Liver (tissue), 9 donors: ENCODE data around the gene RANBP3. TPM values are rescaled to one million over a fixed set of nuclear protein-coding genes. Genes with fewer than 3 reads are reported as not detected.

Source experiments
- DNase-seq: peaks from one replicate; pipeline ENCODE4 v3.0.0-alpha.2; 2017; ENCODE audit warnings: low spot score
- H3K27ac ChIP-seq, 2 donors: one replicate each; pipeline ENCODE4 v1.7.0; 2013; ENCODE audit warnings: inconsistent platforms in 2 of 2, low read length in 2 of 2, control low read depth in 1 of 2, low read depth in 1 of 2, mild to moderate bottlenecking in 1 of 2
- H3K27me3 ChIP-seq, 4 donors: one replicate each; pipeline versions ENCODE4 v1.6.1 to v1.7.0; 2013; ENCODE audit warnings: low read length in 3 of 4, inconsistent platforms in 1 of 4, mild to moderate bottlenecking in 1 of 4, moderate library complexity in 1 of 4; ENCODE audit not compliant: control insufficient read depth in 4 of 4, insufficient read depth in 4 of 4
- H3K36me3 ChIP-seq, 4 donors: one replicate each; pipeline versions ENCODE4 v1.6.1 to v1.7.0; 2013; ENCODE audit warnings: low read length in 3 of 4, mild to moderate bottlenecking in 3 of 4, low read depth in 1 of 4, moderate library complexity in 1 of 4; ENCODE audit not compliant: control insufficient read depth in 4 of 4, insufficient read depth in 3 of 4
- H3K4me1 ChIP-seq, 4 donors: one replicate each; pipeline versions ENCODE4 v1.6.1 to v1.7.0; 2013; ENCODE audit warnings: low read length in 3 of 4, mild to moderate bottlenecking in 3 of 4, moderate library complexity in 1 of 4; ENCODE audit not compliant: control insufficient read depth in 4 of 4, insufficient read depth in 4 of 4
- H3K4me3 ChIP-seq, 3 donors: one replicate each; pipeline versions ENCODE4 v1.6.1 to v1.7.0; 2013; ENCODE audit warnings: low read length in 3 of 3, control low read depth in 1 of 3, low read depth in 1 of 3, mild to moderate bottlenecking in 1 of 3
- H3K9ac ChIP-seq, 2 donors: one replicate each; pipeline ENCODE4 v1.7.0; 2013; ENCODE audit warnings: low read length in 2 of 2, mild to moderate bottlenecking in 2 of 2, moderate library complexity in 2 of 2, control low read depth in 1 of 2, low read depth in 1 of 2
- H3K9me3 ChIP-seq, 4 donors: one replicate each; pipeline versions ENCODE4 v1.6.1 to v1.7.0; 2013; ENCODE audit warnings: low read length in 3 of 4; ENCODE audit not compliant: control insufficient read depth in 4 of 4
- CTCF ChIP-seq: fragments of 150-350 bp; IDR thresholded peaks from 2 replicates; pipeline ENCODE4 v1.5.1; 2017; ENCODE audit warnings: improper control_type of control experiment, low read depth, low read length; ENCODE audit not compliant: missing input control
- EGR1 ChIP-seq, 2 donors: IDR thresholded peaks; 2 replicates each; pipeline ENCODE4 v1.6.1; 2016 to 2018; ENCODE audit warnings: antibody characterized with exemption in 2 of 2, low read depth in 2 of 2
- FOXA1 ChIP-seq: IDR thresholded peaks from 2 replicates; pipeline ENCODE4 v1.6.1; 2016; ENCODE audit warnings: antibody characterized with exemption
- FOXA2 ChIP-seq: IDR thresholded peaks from 2 replicates; pipeline ENCODE4 v1.6.1; 2016; ENCODE audit warnings: antibody characterized with exemption
- GABPA ChIP-seq, 2 donors: IDR thresholded peaks in 1 of 2; conservative IDR thresholded peaks in 1 of 2; 2 replicates each; pipeline ENCODE4 v1.6.1; 2016; ENCODE audit warnings: antibody characterized with exemption in 2 of 2, mild to moderate bottlenecking in 1 of 2, moderate library complexity in 1 of 2
- HNF4A ChIP-seq, 2 donors: conservative IDR thresholded peaks; 2 replicates each; pipeline ENCODE4 v1.6.1; 2016; ENCODE audit warnings: antibody characterized with exemption in 2 of 2, mild to moderate bottlenecking in 2 of 2
- HNF4G ChIP-seq: IDR thresholded peaks from 2 replicates; pipeline ENCODE4 v1.6.1; 2016; ENCODE audit warnings: antibody characterized with exemption
- JUND ChIP-seq, 2 donors: IDR thresholded peaks; 2 replicates each; pipeline ENCODE4 v1.6.1; 2016; ENCODE audit warnings: antibody characterized with exemption in 2 of 2
- NR2F2 ChIP-seq: IDR thresholded peaks from 2 replicates; pipeline ENCODE4 v1.6.1; 2016; ENCODE audit warnings: antibody characterized with exemption
- SP1 ChIP-seq: IDR thresholded peaks from 2 replicates; pipeline ENCODE4 v1.6.1; 2018; ENCODE audit warnings: antibody characterized with exemption, mild to moderate bottlenecking
- TAF1 ChIP-seq: conservative IDR thresholded peaks from 2 replicates; pipeline ENCODE4 v1.6.1; 2016; ENCODE audit warnings: antibody characterized with exemption, mild to moderate bottlenecking
- YY1 ChIP-seq: IDR thresholded peaks from 2 replicates; pipeline ENCODE4 v1.6.1; 2016; ENCODE audit warnings: antibody characterized with exemption, mild to moderate bottlenecking
- WGBS: extraction: QIAGEN DNeasy Blood & Tissue Kit; methylation state at CpG from one replicate; pipeline ENCODE4 v1.1.7; 2013; 5-methylcytosine and 5-hydroxymethylcytosine counted together
- polyA plus RNA-seq, 2 donors: library from polyadenylated mRNA; stranded (reverse) in 1 of 2; unstranded in 1 of 2; fragments of 200-250 nt in 1 of 2; fragments of >200 nt in 1 of 2; fragmentation: Nextera tagmentation in 1 of 2; extraction: Ambion mirVana in 1 of 2; gene quantifications; one replicate each; pipeline versions ENCODE4 v1.2.1 to v1.2.3, GENCODE V29; 2013 to 2015
- total RNA-seq, 2 donors: library from RNA; depleted of rRNA; stranded (reverse); fragments of >200 nt; gene quantifications; one replicate each; pipeline ENCODE4 v1.2.3, GENCODE V29; 2014
- TF ChIP-seq, protein P1 (sequence below): IDR thresholded peaks from 2 replicates; pipeline ENCODE4 v1.6.1; 2016; ENCODE audit warnings: antibody characterized with exemption
- TF ChIP-seq, protein P2 (sequence below): IDR thresholded peaks from 2 replicates; pipeline ENCODE4 v1.6.1; 2016; ENCODE audit warnings: antibody characterized with exemption, mild to moderate bottlenecking
- TF ChIP-seq, protein P3 (sequence below): IDR thresholded peaks from 2 replicates; pipeline ENCODE4 v1.6.1; 2016; ENCODE audit warnings: antibody characterized with exemption
- donor health status: healthy.
- donor health status: healthy.
- donor health status: healthy.
- donor health status: healthy.
- donor health status: healthy.

Gene RANBP3
- total and polyA plus RNA-seq, 4 donors: 10.0 to 23.3 (median 20.7) TPM

GRCh38 chr19:5978606-5979552 is 939 bp upstream of the RANBP3 start (continued):
- TF ChIP-seq GABPA (IDR thresholded peaks at IDR 0.05 in 1 of 2, conservative IDR thresholded peaks at IDR 0.05 in 1 of 2): no peak
- no peak for TF ChIP-seq FOXA2
- TF ChIP-seq TAF1: no peak
- TF ChIP-seq YY1: no peak
- no peak for TF ChIP-seq NR2F2

- H3K36me3 ChIP-seq: peaks cover 0 to 3% (median 1%) of the 10 kb centered on the region in 4 donors
- peak overlapping the region; percentile 85 to 89 for H3K27ac ChIP-seq
- no peaks in the 10 kb centered on the region for H3K9me3 ChIP-seq
- H3K9ac ChIP-seq: peak overlapping the region; percentile 45 to 90
- peaks cover 6 to 47% (median 29%) of the 10 kb centered on the region in 4 donors for H3K4me1 ChIP-seq
- H3K4me3 ChIP-seq: peak overlapping the region; percentile 79 to 93 (median 80)
- TF ChIP-seq EGR1 (IDR thresholded peaks at IDR 0.05; ENCODE audit: low read depth in 2 of 2): no peak
- no peak for TF ChIP-seq HNF4G
- TF ChIP-seq SP1: no peak
- no peak for TF ChIP-seq CTCF
- TF ChIP-seq, protein P1, sequence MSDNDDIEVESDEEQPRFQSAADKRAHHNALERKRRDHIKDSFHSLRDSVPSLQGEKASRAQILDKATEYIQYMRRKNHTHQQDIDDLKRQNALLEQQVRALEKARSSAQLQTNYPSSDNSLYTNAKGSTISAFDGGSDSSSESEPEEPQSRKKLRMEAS: no peak
- under 1% methylated on average over 43 of the region's 43 CpGs for WGBS
- H3K27me3 ChIP-seq: no peaks in the 10 kb centered on the region
- DNase-seq: no peak
Measured at GRCh38 chr19:5977222-5977784, 637 bp downstream of the RANBP3 start.

- H3K4me1 ChIP-seq: peaks cover 6 to 47% (median 29%) of the 10 kb centered on the region in 4 donors
- H3K9ac ChIP-seq: peak overlapping the region; percentile 45 to 90
- H3K9me3 ChIP-seq: no peaks in the 10 kb centered on the region
- peak overlapping the region in 1 of 2 donors; percentile 89 for H3K27ac ChIP-seq
- DNase-seq: no peak
- H3K27me3 ChIP-seq: no peaks in the 10 kb centered on the region
- TF ChIP-seq FOXA2 (no peak), JUND (IDR thresholded peaks at IDR 0.05) (no peak), SP1 (no peak), HNF4A (conservative IDR thresholded peaks at IDR 0.05) (no peak), EGR1 (IDR thresholded peaks at IDR 0.05; ENCODE audit: low read depth in 2 of 2) (no peak), FOXA1 (no peak), HNF4G (no peak), NR2F2 (no peak)
- TF ChIP-seq, protein P2, sequence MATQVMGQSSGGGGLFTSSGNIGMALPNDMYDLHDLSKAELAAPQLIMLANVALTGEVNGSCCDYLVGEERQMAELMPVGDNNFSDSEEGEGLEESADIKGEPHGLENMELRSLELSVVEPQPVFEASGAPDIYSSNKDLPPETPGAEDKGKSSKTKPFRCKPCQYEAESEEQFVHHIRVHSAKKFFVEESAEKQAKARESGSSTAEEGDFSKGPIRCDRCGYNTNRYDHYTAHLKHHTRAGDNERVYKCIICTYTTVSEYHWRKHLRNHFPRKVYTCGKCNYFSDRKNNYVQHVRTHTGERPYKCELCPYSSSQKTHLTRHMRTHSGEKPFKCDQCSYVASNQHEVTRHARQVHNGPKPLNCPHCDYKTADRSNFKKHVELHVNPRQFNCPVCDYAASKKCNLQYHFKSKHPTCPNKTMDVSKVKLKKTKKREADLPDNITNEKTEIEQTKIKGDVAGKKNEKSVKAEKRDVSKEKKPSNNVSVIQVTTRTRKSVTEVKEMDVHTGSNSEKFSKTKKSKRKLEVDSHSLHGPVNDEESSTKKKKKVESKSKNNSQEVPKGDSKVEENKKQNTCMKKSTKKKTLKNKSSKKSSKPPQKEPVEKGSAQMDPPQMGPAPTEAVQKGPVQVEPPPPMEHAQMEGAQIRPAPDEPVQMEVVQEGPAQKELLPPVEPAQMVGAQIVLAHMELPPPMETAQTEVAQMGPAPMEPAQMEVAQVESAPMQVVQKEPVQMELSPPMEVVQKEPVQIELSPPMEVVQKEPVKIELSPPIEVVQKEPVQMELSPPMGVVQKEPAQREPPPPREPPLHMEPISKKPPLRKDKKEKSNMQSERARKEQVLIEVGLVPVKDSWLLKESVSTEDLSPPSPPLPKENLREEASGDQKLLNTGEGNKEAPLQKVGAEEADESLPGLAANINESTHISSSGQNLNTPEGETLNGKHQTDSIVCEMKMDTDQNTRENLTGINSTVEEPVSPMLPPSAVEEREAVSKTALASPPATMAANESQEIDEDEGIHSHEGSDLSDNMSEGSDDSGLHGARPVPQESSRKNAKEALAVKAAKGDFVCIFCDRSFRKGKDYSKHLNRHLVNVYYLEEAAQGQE: no peak
- TF ChIP-seq, protein P3, sequence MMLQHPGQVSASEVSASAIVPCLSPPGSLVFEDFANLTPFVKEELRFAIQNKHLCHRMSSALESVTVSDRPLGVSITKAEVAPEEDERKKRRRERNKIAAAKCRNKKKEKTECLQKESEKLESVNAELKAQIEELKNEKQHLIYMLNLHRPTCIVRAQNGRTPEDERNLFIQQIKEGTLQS: no peak
- WGBS: 56% methylated on average over 8 of the region's 8 CpGs
- peaks cover 0 to 3% (median 1%) of the 10 kb centered on the region in 4 donors for H3K36me3 ChIP-seq
- H3K4me3 ChIP-seq: peak overlapping the region; percentile 79 to 93 (median 80)
Measured at GRCh38 chr19:5976768-5977167, 1.2 kb downstream of the RANBP3 start.
